ENCODE measurements around the gene NEUROG1. TPM values are rescaled to one million over a fixed set of nuclear protein-coding genes. Genes with fewer than 3 reads are reported as not detected.
"Not testable (repeated sequence)": the region's sequence is repeated elsewhere in the genome, so short reads cannot be mapped to it uniquely, and the experiment has no call there.

NEUROG1 gene
- total and polyA plus RNA-seq, 2 of the 13 experiments (the other 11 are each of a cell fraction or from before 2014, with no cell fraction given): not detected

DNA sequence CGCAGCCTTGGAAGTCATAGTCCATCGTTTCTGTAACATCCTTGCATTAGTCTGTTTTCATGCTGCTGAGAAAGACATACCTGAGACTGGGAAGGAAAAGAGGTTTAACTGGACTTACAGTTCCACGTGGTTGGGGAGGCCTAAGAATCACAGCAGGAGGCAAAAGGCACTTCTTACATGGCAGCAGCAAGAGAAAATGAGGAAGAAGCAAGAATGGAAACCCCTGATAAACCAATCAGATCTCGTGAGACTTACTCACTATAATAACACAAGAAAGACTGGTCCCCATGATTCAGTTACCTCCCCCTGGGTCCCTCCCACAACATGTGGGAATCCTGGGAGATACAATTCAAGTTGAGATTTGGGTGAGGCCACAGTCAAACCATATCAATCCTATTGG, 40.2 kb downstream of the NEUROG1 start:
- H3K4me3 ChIP-seq (replicated peaks in 1 of 3; ENCODE audit: insufficient read depth in 1 of 3, low read depth in 2 of 3, low read length in 3 of 3); DNase-seq (ENCODE audit: low spot score); intact Hi-C loops (cut with micrococcal nuclease; ENCODE audit: unreplicated experiment); H3K79me2 ChIP-seq (ENCODE audit: insufficient read depth, low read length); POLR2A ChIA-PET; BruUV-seq (replicated peaks); in situ Hi-C loops (cut with HindIII; ENCODE audit: extremely low pct_ligation_motif_present, low pct_unique_long_range_greater_than_20kb); H3K36me3 ChIP-seq (replicated peaks in 1 of 2; ENCODE audit: control insufficient read depth in 1 of 2, insufficient read depth in 2 of 2, low read length in 2 of 2); ATAC-seq; H2AFZ ChIP-seq (ENCODE audit: low read length); H3K4me2 ChIP-seq (ENCODE audit: low read depth, low read length); FAIRE-seq; H4K20me1 ChIP-seq (ENCODE audit: insufficient read depth, low read length); H3K9me3 ChIP-seq (ENCODE audit: low read length); H3K9ac ChIP-seq (ENCODE audit: insufficient read depth, low read depth, low read length); H3K27ac ChIP-seq (ENCODE audit: extremely low read length, insufficient read depth, low read length); CTCF ChIA-PET (ENCODE audit: low intra/inter-chr PET ratio, low total read pairs): not testable (repeated sequence)
- Histone ChIP-seq H3K27me3 (ENCODE audit: control insufficient read depth in 1 of 2, insufficient read depth in 2 of 2, low read length in 2 of 2) (peaks cover 0 to 28% of the 10 kb centered on the region in 2 experiments; a peak in 3 of 5 replicates), H3K4me1 (ENCODE audit: insufficient read depth, low read length) (peaks cover 27% of the 10 kb centered on the region)
- WGBS (ENCODE audit: low lambda C conversion rate): 40% methylated on average over 4 of the region's 4 CpGs

DNA sequence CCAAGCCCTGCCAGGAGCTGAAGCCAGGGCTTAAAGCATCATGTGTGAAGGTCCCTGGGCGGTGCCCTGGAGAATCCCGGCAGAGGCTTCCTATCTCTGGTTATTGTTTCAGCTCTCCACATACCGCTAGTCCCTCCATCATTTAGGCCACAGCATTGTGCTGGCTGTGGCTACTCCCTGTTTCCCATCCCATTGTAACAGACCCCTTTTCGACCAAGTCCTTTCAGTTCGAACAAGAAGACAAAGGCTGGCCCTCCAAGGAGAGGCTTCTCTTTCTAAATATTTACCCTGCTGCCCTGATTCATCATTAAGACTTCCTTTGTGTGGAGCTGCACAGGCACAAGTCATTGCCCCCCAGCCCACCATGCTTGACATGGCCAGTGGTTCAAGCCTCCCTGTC, 41.6 kb downstream of the NEUROG1 start:
- H3K4me3 ChIP-seq (replicated peaks in 1 of 3; ENCODE audit: insufficient read depth in 1 of 3, low read depth in 2 of 3, low read length in 3 of 3): no peak overlapping the region
- ChIA-PET POLR2A (no interaction called here), CTCF (ENCODE audit: low intra/inter-chr PET ratio, low total read pairs) (no interaction called here)
- no peak for FAIRE-seq
- H3K79me2 ChIP-seq (ENCODE audit: insufficient read depth, low read length): no peaks in the 10 kb centered on the region
- no peak overlapping the region for H3K9ac ChIP-seq (ENCODE audit: insufficient read depth, low read depth, low read length)
- no peak for ATAC-seq
- BruUV-seq (replicated peaks): no TSS peak
- H3K9me3 ChIP-seq (ENCODE audit: low read length): no peaks in the 10 kb centered on the region
- no peaks in the 10 kb centered on the region for H3K36me3 ChIP-seq (replicated peaks in 1 of 2; ENCODE audit: control insufficient read depth in 1 of 2, insufficient read depth in 2 of 2, low read length in 2 of 2)
- 75% methylated on average over 4 of the region's 5 CpGs for WGBS (ENCODE audit: low lambda C conversion rate)
- in situ Hi-C loops (cut with HindIII; ENCODE audit: extremely low pct_ligation_motif_present, low pct_unique_long_range_greater_than_20kb): no loop called here
- intact Hi-C loops (cut with micrococcal nuclease; ENCODE audit: unreplicated experiment): no loop called here
- peaks cover 0 to 28% of the 10 kb centered on the region in 2 experiments; a peak in 3 of 5 replicates for H3K27me3 ChIP-seq (ENCODE audit: control insufficient read depth in 1 of 2, insufficient read depth in 2 of 2, low read length in 2 of 2)
- H3K4me2 ChIP-seq (ENCODE audit: low read depth, low read length): no peak overlapping the region
- DNase-seq (ENCODE audit: low spot score): no peak
- H3K4me1 ChIP-seq (ENCODE audit: insufficient read depth, low read length): peaks cover 40% of the 10 kb centered on the region
- no peaks in the 10 kb centered on the region for H4K20me1 ChIP-seq (ENCODE audit: insufficient read depth, low read length)
- no peak overlapping the region for H3K27ac ChIP-seq (ENCODE audit: extremely low read length, insufficient read depth, low read length)
- TF ChIP-seq GZF1 (CRISPR knock-in tag; IDR thresholded peaks at IDR 0.05): no peak
- TF ChIP-seq, protein P1, sequence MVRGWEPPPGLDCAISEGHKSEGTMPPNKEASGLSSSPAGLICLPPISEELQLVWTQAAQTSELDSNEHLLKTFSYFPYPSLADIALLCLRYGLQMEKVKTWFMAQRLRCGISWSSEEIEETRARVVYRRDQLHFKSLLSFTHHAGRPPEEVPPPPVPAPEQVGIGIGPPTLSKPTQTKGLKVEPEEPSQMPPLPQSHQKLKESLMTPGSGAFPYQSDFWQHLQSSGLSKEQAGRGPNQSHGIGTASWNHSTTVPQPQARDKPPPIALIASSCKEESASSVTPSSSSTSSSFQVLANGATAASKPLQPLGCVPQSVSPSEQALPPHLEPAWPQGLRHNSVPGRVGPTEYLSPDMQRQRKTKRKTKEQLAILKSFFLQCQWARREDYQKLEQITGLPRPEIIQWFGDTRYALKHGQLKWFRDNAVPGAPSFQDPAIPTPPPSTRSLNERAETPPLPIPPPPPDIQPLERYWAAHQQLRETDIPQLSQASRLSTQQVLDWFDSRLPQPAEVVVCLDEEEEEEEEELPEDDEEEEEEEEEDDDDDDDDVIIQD (CRISPR knock-in tag; IDR thresholded peaks at IDR 0.05; ENCODE audit: low read depth): no peak
- H2AFZ ChIP-seq (ENCODE audit: low read length): no peak overlapping the region
